HT-29 (cell line): ENCODE data around the gene RSAD2. TPM values are rescaled to one million over a fixed set of nuclear protein-coding genes. Genes with fewer than 3 reads are reported as not detected.
A peak's percentile ranks its signal among the peaks of the same experiment; 100 is the strongest.
"Not testable (repeated sequence)": the region's sequence is repeated elsewhere in the genome, so short reads cannot be mapped to it uniquely, and the experiment has no call there.

ENCODE experiments used
- DNase-seq: peaks from one replicate; pipeline ENCODE4 v3.0.0-alpha.2; 2015; ENCODE audit warnings: low spot score
- total RNA-seq: library from RNA; depleted of rRNA; stranded (reverse); fragments of >200 nt; shearing (Covaris generic); gene quantifications from 2 replicates; pipeline ENCODE4 v1.2.3, GENCODE V29; 2014; rRNA removed

The RSAD2 gene, protein sequence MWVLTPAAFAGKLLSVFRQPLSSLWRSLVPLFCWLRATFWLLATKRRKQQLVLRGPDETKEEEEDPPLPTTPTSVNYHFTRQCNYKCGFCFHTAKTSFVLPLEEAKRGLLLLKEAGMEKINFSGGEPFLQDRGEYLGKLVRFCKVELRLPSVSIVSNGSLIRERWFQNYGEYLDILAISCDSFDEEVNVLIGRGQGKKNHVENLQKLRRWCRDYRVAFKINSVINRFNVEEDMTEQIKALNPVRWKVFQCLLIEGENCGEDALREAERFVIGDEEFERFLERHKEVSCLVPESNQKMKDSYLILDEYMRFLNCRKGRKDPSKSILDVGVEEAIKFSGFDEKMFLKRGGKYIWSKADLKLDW
- 0.78 and 1.6 TPM in 2 replicates for total RNA-seq

DNA sequence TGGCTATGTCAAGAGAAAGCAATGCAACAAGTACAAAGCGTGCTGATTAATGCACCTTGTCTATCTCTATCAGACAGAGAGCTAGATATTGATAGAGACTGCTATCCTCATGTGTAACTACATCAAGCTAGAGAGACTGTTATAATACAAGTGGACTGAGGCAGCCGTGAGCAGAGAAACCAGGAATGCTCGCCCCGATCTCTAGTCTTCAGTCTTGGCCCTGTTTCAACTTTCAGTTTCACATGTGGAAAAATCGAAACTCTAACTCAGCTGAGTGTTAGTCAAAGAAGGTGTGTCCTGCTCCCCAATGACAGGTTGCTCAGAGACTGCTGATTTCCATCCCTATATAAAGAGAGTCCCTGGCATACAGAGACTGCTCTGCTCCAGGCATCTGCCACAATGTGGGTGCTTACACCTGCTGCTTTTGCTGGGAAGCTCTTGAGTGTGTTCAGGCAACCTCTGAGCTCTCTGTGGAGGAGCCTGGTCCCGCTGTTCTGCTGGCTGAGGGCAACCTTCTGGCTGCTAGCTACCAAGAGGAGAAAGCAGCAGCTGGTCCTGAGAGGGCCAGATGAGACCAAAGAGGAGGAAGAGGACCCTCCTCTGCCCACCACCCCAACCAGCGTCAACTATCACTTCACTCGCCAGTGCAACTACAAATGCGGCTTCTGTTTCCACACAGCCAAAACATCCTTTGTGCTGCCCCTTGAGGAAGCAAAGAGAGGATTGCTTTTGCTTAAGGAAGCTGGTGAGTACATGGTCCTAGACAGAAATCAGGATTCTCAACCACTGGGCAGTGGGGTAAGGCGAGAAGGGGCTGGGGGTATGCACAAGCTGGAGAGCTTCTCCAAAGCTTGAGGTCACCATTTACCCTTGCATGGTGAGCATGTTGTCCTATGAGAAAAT is at the start of gene RSAD2:
RSAD2 (plus strand) TSS at position 376 of the 903 bp plus-strand sequence; CDS start at position 400, 24 bp downstream.
- peak; percentile 41 for DNase-seq

DNA sequence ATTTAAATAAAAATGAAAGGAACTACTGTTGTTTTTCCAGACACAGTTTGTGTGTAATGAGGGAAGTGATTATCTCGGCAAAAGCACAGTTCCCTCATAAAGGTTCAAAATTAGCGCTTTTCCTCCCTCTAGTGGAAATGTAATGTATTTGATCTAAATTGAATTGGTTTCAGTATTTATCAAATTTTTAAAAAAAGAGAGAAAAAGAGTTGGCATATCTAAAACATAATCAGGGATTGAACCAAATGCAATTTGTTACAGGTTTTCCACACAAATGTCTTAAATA is 49.3 kb upstream of the RSAD2 start:
- peak; percentile 18 for DNase-seq

DNA sequence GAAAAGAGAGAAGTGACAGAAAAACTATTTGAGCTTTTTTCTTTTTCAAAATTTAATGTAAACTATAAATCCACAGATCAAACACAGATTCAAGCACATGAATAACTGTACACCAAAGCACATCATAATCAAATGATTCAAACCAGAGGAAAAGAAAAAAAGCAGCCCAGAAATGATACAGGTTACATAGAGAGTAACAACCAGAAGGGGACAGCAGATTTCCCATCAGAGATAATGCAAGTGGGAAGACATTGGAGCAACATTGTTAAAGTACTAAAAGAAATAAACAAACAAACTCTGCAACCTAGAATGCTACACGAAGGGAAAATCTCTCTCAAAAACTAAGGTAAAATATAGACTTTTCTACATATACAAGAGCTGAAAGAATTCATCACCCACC is 46.3 kb upstream of the RSAD2 start:
- DNase-seq = no peak

DNA sequence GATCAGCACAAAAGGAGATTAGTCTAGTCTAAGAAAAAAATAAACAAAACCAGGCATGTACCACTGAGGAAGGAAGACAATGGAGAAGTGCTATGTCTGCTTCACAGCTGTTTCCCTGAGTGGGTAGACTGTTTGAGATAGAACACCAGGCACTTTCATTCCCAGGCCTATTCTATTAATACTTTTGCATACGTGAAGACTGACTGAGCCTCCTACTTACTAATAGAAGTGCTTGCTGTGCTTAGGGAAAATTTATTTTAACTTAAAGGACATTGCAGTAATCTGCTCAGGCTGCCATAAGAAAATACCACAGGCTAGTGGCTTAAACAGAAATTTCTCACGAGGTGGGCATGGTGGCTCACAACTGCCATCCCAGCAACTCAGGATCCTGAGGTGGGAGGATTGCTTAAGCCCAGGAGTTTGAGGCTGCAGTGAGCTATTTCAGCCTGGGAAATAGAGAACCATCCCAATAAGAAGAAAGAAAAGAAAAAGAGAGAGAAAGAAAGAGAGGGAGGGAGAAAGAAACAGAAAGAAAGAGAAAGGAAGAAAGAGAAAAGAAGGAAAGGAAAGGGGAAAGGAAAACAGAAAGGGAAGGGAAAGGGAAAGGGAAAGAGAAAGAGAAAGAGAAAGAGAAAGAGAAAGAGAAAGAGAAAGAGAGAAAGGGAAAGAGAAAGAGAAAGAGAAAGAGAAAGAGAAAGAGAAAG is 44.8 kb upstream of the RSAD2 start:
- no peak for DNase-seq

DNA sequence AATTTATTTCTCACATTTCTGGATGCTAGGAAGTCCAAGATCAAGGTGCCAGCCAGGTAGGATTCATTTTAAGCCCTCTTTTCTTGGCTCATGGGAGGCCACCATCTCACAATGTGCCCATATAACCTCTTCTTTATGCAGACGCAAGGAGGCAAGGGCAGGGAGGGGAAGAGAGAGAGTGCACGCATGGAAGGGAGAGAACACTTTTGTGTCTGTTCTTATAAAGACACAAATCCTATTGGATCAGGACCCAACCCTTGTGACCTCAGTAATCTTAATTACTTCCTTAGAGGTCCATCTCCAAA is 44.3 kb upstream of the RSAD2 start:
- no peak for DNase-seq

DNA sequence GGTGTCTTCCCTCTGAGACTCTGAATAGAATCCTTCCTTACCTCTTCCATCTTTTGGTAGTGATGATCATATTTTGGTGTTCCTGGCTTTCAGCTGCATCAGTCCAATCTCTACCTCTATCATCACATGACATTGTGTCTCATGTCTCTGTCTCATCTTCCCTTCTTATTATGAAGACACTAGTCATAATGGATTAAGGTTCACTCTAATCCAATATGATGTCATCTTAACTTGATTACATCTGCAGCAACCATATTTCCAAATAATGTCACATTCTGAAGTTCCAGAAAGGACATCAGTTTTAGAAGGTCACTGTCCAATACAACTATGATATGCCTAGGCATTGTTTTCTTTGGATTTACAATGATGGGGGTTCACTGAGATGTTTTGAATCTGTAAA is 43.4 kb upstream of the RSAD2 start:
- DNase-seq = no peak

DNA sequence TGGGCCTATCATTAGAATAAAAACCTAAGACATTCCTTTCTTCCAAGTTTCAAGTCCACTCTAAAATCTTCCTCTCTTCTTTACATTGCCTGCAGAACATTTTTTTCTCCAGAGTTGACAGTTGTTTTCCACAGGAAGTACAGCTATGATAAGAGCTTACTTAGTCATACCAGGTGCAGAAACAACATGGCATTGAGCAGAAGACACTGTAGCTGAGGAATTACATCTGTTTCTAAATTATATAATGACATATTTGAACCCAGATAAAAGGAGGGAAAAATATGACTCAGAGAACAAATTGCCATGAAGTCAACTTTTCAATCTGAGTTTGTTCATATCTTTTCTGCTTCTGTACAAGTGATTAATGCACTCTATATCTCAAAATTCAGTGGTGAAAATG is 42.1 kb upstream of the RSAD2 start:
- no peak for DNase-seq

DNA sequence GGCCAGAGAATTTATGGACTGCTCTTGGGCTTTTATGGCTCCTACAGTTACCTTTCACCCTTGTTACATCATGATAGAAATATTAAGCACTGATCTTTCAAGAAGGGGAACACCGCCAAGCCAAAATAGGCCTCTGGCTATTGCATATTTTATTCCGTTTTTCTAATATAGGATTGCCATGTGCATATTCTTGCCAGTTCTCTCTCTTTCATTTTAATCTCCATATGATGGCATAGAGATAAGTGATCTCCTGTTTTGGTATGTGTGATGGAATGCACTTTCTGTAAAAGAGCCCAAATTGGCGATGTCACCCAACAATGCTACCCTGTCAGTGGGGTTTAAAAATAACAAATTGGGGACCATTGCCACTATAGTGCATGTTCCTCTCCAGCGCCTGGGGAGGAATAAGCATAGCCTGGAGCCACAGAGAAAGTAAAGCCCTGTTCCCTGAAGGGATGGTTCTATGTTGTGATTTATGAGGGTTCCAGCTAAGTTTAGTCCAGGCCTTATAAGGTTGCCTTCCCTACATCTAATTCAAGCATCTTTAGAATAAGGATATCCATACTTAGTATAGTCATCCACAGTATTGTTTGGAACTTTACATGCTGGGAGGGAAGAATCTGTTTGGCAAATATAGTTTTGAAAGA is 38.8 kb upstream of the RSAD2 start:
- DNase-seq = no peak

DNA sequence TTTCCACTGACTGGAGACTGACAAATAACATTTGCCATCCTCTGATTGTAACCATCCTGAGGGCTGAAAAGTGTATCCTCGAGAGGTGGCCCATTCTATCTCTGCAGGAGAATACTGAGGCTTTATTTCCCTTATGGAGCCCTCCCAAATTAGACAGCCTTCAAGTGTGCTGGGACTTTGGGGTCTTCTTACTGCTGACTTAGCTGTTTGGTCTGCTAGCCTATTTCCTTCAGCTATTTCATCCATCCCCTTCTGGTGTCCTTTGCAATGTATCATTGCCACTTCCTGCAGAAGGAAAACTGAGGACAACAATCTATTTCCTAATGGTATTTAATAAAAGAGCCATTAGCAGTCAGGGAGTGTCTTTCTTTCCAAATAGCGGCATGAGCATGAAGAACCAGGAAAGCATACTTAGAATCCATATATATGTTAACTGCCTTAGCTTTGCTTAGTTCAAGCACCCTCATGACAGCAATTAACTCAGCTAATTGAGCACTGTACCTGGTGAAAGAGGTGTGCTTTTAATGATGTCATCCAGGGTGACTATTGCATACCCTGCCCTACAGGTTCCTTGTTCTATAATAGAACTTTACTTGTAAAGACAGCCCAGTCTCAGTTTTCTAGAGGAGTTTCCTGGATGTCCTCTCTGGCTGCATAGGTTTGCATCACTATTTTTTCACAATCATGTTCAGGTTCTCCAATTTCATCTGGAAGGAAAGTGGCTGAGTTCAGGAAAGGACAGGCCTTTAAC is 35.9 kb upstream of the RSAD2 start:
- DNase-seq = no peak

DNA sequence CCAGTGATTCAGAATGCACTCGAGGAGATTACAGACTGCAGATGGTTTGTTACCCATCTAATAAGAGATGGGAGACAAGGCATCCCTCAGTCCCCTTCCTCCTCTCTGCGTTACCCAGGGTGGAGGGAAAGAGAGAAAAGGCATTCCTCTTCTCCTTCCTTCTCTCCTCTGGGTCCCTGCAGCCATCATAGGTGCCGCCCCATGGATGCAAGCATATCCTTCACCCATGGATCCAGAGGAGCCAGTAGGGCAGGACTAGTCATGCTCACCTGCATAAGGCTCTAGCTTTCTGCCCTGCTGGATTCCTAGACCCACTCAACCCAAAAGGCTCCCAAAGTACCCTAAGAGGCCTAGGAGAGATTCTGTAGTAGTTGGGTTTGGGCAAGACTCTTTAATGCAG is 32.3 kb upstream of the RSAD2 start:
- no peak for DNase-seq

DNA sequence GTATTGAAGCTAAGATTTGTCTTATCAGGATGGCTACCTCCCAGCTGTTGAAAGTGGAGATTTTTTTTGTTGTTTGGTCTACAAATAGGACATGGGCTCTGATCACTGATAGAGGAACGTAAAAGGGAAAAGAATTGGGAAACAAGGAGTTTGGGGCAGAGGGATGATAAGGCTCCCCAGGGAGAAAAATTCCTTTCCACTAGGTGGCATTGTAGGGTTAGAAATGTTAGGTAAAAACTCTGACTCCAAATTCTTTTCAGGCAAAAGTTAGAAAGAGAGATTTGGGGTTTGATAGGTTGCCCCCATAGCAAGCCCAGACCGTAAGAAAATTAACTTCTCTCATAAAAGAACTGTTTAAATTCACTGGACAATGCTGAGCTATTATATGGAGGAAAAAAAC is 31.7 kb upstream of the RSAD2 start:
- no peak for DNase-seq

DNA sequence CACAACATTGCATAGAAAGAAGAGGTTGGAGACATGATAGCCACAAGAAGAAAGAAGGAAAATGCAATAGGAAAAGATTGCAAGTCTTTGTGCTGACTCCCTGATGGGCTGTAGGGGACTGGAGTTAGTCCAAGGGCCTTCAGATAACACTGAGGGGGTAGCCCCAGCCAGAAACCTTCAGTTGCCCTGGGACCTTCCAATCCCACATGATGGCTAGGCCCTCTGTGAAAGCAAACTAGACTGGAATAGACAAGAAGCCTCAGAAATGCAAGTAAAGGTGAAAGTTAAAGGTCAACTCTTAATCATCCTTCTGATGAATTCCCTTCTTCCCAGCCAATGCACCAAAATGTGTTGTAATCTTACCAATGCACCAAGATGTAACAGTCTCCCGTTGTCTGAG is 31.0 kb upstream of the RSAD2 start:
- no peak for DNase-seq

DNA sequence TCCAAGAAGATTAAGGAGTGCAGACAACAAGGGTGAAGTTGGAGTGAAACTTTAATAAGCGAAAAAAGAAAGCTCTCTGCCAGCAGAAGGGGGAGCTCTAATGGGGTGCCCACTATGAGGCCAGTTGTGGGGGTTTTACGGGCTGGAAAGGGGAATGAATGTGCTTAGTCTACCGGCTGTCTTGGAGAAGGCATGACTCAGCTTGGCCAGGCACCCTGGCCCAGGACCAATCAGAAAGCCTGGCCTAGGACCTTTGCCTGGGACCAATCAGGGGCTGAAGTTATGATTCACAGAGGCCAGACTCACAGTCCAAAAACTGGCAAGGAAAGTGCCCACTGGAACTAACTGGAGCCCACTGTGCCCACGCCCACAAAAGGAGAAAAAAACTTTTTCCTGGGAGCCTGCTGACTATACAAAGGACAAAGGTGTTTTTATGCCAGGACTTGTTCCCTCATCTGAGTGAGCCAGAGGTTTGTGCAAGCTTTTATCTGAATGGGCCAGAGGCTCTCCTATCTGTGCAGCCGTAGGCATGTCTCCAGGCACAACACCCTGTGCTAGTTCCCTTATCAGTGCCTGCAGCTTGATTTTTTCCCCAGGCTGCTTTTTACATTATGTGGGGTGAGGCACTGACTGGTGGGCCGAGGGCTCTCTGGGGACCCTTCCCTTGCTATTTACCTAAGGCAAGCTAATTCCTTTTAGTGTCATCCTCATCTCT is 30.5 kb upstream of the RSAD2 start:
- no peak for DNase-seq

DNA sequence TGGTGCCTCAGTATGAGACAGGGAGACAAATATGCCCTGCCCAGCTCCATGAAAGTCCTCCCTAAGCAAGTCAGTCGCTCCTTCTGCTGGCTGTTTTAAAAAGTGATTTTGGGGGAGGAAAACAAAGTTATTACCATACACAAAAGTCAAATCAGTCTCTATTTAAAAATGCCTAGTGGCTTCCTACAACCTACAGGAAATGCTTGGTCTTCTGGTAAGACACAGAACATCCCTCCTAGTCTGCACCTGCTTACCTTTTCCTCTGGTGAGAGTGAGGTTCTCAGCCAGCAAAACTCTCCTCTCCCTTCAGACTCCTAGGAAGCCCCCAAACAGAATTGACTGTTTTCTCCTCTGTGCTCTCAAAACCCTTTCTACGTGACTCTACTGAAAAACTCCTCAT is 25.4 kb upstream of the RSAD2 start:
- no peak for DNase-seq

DNA sequence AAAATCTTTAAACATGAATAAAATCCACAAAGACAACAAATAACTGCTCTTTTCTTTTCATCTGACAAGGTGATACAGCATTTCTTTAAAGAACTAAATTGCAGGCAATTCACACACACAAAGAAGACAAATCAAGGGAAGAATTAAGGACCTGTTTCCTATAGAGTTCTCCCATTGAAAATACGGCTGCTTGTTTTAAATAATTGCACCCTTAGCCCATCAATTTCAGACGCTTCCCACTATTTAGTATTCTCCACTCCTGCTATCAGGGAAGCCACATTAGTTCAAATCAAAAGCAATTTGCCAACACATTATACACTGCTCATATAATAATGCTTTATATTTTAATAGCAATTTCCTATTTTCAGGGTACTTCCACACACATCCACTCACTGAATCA is 23.2 kb upstream of the RSAD2 start:
- DNase-seq = no peak

DNA sequence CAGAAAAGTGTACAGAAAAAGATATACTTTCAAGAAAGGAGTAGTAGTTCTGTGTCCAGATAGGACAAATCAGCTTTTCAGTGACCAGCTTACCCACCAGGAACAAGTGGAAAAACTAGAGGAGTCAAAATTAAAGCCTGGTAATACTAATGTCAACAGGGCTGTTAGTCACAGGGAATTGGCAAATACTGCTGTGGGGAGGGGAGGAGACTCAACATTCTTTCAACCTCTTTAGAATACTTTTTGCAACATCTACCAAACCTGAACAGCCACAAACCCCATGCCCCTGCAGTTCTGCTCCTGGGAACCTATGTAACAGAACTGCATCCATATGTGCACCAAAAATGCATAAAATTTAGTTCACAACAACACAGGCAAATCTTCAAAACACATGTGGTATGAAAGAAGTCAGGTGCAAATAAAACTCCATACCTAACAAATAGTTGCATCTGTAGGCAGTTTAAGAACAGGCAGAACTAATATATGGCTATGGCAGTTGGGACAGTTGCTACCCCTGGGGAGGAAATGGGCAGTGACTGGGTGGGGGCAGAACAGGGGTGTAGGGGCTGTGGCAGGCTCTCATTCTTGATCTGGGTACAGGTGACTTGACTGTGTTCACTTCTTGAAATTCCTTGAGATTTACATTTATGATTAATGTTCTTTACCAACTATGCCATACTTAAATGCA is 21.6 kb upstream of the RSAD2 start:
- DNase-seq = no peak

DNA sequence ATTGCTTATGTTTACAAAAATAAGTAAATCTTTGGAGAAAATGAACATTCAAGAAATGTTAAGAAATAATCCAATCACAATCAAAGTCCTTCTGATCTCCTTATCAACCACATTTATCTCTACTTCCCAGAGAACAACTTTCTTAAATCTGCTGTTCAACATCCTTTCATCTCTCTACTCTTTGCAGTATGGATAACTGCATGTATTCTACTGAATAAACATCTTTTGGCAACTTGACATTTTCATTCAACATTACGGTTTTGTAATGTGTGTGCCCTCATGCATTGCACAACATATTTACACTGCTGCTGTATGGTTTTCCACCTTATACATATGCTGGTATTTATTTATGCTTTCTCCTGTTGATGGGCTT is 21.0 kb upstream of the RSAD2 start:
- no peak for DNase-seq

DNA sequence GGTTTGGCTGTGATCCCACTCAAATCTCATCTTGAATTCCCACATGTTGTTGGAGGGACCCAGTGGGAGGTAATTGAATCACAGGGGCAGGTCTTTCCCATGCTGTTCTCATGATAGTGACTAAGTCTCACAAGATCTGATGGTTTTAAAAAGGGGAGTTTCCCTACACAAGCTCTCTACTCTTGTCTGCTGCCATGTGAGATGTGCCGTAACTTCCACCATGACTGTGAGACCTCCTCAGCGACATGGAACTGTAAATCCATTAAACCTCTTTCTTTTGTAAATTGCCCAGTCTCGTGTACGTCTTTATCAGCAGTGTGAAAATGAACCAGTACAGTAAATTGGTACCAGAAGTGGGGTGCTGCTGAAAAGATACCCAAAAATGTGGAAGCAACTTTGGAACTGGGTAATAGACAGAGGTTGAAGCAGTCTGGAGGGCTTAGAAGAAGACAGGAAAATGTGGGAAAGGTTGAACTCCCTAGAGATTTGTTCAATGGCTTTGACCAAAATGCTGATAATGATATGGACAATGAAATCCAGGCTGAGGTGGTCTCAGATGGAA is 19.0 kb upstream of the RSAD2 start:
- not testable (repeated sequence) for DNase-seq

DNA sequence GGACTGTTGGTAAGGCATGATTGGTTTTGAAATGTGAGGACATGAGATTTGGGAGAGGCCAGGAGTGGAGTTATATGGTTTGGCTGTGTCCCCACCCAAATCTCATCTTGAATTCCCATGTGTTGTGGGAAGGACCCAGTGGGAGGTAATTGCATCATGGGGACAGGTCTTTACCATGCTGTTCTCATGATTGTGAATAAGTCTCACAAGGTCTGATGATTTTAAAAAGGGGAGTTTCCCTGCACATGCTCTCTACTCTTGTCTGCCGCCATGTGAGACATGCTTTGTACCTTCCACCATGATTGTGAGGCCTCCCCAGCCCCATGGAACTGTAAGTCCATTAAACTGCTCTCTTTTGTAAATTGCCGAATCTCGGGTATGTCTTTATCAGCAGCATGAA is 17.3 kb upstream of the RSAD2 start:
- DNase-seq = no peak

DNA sequence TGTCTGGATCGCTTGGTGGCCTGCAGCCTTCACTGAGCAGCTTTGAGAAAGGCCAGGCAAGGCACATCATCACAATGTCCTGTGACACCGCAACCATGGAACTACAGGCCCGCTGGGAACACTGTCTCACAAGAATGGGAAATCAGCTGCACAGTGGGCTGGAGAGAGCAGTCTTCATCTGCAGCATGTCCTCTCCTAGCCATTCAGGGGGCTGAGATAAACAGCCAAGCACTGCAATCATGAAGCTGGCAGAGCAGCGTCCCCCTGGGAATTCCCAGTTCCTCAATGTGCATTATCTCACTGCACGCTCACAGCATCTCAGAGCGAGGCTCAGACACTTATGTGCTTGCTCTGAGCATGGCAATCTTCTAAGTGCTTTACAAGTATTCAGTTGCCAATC is 13.8 kb upstream of the RSAD2 start:
- DNase-seq = no peak
